Activated CD4-positive, alpha-beta T cell treated with anti-CD3 and anti-CD28 coated beads, Interleukin-2, amount 50 U/mL, for 1 hour (primary cell): Measurements from ENCODE around the gene CELF1.

Source experiments
- DNase-seq: peaks from one replicate; pipeline ENCODE4 v3.0.0-alpha.2; 2020

CELF1 gene

GRCh38 chr11:47552566-47553405, at the start of gene CELF1:
TSS of gene CELF1 (minus strand) at chr11:47553132. CDS start at chr11:47499523, 53,609 bp downstream.
- DNase-seq: peak; percentile 90

- DNase-seq: no peak
Measured at GRCh38 chr11:47599902-47600301, 47.0 kb upstream of the CELF1 start.

GRCh38 chr11:47595967-47596366, 43.0 kb upstream of the CELF1 start:
- DNase-seq: no peak

- DNase-seq: no peak
Measured at GRCh38 chr11:47595029-47595428, 42.1 kb upstream of the CELF1 start.

GRCh38 chr11:47593934-47594855, 41.3 kb upstream of the CELF1 start, which contains the start of gene C1QTNF4:
TSS of gene C1QTNF4 (minus strand) at chr11:47594411. CDS start at chr11:47590810, 3,601 bp downstream.
- DNase-seq: no peak

- DNase-seq: no peak
Measured at GRCh38 chr11:47593492-47593933, 40.6 kb upstream of the CELF1 start.

- DNase-seq: no peak
Measured at GRCh38 chr11:47592970-47593369, 40.0 kb upstream of the CELF1 start.

- DNase-seq: no peak
Measured at GRCh38 chr11:47592251-47592650, 39.3 kb upstream of the CELF1 start.

- no peak for DNase-seq
Measured at GRCh38 chr11:47591764-47592163, 38.8 kb upstream of the CELF1 start.

- no peak for DNase-seq
Measured at GRCh38 chr11:47589977-47590861, 37.3 kb upstream of the CELF1 start.

- no peak for DNase-seq
Measured at GRCh38 chr11:47589584-47589976, 36.6 kb upstream of the CELF1 start.

GRCh38 chr11:47589118-47589517, 36.2 kb upstream of the CELF1 start:
- DNase-seq: no peak

GRCh38 chr11:47587723-47588326, 34.9 kb upstream of the CELF1 start:
- no peak for DNase-seq

- no peak for DNase-seq
Measured at GRCh38 chr11:47587039-47587716, 34.2 kb upstream of the CELF1 start.

GRCh38 chr11:47586098-47586855, 33.3 kb upstream of the CELF1 start, which contains the start of gene FAM180B:
TSS of gene FAM180B (plus strand) at chr11:47586678. CDS start at chr11:47586769, 91 bp downstream.
- no peak for DNase-seq

GRCh38 chr11:47583844-47584243, 30.9 kb upstream of the CELF1 start:
- no peak for DNase-seq

- DNase-seq: peak; percentile 85
Measured at GRCh38 chr11:47578524-47579494, 25.9 kb upstream of the CELF1 start, which contains the start of the genes KBTBD4 and NDUFS3. TSS of gene KBTBD4 (minus strand) at chr11:47578970. CDS start at chr11:47578951, 19 bp downstream. TSS of gene NDUFS3 (plus strand) at chr11:47579074. CDS start at chr11:47579092, 18 bp downstream.

- DNase-seq: no peak
Measured at GRCh38 chr11:47577460-47578041, 24.6 kb upstream of the CELF1 start.

GRCh38 chr11:47573321-47573720, 20.4 kb upstream of the CELF1 start:
- DNase-seq: no peak
